NCI-H1105 (cell line): Measurements from ENCODE around the gene KHK.

Experiments used
- DNase-seq: peaks from one replicate; lab custom pipeline; 2025; lab: John Stamatoyannopoulos, UW

KHK gene

GRCh38 chr2:27126252-27126710, 39.7 kb downstream of the KHK start:
- DNase-seq, result no peak

GRCh38 chr2:27127883-27128667, 41.5 kb downstream of the KHK start:
- no peak for DNase-seq

DNA sequence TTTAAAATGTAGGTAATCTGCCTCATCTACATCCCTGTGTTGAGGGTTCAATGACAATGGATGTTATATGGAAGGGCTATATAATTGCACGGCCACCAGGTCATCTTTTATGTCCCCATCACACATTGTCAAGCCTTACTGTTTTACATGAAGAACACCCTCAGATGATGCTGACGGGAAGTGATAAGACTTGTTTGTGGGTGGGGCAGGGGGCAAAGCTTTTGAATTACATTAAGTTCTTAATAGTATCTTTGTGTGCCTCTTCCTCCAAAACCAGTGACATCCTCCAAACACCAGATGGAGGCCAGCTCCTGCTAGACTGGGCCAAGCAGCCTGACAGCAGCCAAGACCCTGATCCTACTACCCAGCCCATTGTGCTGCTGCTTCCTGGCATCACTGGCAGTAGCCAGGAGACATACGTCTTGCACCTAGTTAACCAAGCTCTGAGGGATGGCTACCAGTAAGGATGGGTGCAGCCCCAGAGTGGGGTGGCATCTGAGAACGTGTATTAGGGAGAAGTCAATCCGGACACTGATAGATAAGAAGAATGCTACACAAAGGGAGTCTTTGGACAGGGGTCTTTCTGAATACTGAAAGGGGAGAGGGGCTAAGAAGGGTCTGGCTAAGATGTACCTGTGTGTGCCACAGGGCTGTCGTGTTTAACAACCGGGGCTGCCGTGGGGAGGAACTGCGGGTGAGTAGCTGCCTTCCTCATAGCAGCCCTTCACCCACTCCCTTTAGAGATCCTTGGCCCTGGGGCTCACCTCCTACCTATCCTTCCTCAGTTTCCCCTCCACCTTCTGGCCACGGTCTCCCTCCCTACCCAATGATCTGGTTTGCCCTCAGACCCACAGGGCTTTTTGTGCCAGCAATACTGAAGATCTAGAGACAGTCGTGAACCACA, 42.3 kb downstream of the KHK start:
- DNase-seq, result no peak

DNA sequence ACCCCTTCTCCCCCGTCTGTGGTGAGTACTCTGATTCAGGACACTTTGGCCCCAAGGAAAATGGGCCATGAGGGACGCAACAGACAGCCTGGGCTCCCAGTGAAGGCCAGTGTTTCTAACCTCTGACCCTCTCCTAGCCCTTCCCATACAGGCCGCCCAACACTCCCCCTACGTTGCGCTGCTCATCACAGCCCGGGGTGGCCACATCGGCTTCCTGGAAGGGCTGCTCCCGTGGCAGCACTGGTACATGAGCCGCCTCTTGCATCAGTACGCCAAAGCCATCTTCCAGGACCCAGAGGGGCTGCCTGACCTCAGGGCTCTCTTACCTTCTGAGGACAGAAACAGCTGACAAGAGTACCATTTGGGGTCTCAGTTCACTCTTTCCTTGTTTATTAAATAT, 43.8 kb downstream of the KHK start:
- no peak for DNase-seq

DNA sequence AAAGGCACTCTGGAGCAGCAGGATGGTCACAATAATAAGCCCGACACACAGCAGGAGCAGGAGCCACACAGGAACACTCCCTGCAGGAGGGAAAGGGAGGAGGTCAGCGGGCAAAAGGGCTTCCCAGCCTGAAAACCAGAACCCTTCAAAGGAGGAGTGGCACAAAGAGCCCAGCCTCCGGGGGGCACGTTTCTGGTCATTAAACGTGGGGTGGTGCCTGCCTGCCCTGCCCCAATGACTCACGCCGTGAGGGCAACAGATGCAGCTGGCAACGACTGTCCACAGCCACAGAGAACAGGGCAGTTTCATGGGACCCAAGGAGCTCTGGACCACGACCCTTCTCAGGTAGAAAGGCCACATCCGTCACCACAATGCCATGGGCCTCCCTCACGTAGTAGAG, 44.9 kb downstream of the KHK start:
- no peak for DNase-seq

- DNase-seq, result no peak
Measured at GRCh38 chr2:27133195-27133875, 46.8 kb downstream of the KHK start.

DNA sequence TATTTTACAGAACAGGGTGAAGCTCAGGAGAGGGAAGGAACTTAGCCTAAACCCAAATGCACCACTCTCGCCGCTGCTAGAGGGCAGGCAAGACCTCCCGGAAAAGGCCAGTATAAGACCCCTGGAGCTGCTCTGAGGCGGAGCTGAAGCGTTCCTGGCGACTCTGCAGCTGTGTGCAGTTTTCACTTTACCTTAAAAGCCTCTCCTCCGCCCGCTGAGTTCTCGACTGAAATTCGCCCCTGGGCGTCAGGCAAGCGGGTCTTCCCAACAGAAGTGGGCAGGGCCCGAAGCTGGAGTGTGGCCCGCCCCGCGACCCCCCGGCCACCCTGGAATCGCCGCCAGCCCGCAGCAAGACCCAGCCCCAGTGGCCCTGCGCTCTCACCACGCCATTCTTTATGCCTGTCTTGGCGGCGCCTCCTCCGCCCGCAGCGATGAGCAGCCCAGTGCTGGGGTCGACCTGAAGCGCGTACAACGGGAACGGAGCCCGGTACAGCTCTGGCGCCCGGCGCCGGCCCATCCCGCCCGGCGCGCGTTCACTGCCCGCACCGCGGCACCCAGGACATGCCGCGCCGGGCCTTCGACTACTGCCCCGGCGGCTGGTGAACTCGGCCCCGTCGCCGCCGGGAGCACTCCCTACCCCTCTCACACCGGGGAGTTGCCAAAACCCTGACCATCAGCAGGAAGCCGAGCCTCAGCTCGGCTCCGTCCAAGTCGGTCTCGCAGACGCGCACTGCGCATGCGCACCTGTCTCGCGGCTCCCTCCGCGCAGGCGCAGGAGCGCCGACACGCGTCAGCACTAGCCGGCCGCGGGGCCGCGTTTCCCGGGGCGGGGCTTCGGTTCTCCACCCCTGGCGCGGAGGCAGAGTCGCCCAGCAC, 47.6 kb downstream of the KHK start, which contains the start of gene PREB:
TSS of gene PREB (minus strand) at position 732 of the 876 bp plus-strand sequence. CDS start at position 517, 215 bp downstream.
- DNase-seq, result peak; percentile 95

DNA sequence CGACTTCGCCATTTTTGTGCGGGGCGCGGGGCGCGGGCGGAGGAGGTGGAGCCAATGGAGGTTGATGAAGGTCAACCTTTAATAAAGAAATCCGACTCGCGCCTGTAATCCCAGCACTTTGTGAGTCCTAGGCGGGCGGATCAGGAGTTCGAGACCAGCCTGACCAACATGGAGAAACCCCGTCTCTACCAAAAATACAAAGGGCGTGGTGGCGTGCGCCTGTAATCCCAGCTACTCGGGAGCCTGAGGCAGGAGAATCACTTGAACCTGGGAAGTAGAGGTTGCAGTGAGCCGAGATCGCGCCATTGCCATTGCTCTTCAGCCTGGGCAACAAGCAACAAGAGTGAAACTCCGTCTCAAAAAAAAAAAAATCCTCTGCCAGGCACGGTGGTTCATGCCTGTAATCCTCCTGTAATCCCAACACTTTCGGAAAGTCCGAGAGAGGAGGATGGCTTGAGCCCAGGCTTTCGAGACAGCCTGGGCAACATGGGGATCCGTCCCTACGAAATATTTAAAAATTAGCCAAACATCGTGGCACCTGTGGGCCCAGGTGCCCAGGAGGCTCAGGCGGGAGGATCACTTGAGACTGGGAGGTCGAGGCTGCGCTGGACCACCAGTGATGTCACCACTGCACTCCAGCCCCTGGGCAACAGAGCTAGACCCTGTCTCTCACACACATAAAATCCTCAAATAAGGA, 48.4 kb downstream of the KHK start:
- DNase-seq, result no peak

DNA sequence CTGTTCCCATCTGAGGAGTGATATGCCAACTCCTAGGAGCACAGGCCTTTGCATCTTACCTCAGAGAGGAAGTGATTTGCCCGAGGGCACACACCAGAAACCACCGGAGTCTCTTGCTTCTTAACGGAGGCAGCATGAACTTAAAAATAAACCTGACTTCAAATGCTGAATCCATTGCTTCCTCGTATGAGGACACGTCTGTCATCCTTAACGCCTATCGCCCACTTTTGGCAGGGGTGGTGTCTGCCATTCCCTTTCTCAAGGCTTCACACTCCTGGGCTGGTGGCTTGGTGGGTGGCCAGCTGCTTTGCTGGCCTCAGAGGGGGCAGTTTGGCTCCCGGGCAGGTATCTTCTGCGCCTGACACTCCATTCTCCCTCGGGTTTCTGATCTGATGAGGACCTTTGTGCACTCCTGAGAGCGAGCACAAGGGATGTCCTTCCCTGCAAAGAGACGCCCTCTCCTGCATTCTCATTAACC, 48.9 kb downstream of the KHK start:
- no peak for DNase-seq

GRCh38 chr2:27136751-27137150, 50.2 kb downstream of the KHK start:
- no peak for DNase-seq

- DNase-seq, result no peak
Measured at GRCh38 chr2:27137322-27137935, 50.9 kb downstream of the KHK start.

GRCh38 chr2:27138111-27138510, 51.5 kb downstream of the KHK start:
- no peak for DNase-seq

DNA sequence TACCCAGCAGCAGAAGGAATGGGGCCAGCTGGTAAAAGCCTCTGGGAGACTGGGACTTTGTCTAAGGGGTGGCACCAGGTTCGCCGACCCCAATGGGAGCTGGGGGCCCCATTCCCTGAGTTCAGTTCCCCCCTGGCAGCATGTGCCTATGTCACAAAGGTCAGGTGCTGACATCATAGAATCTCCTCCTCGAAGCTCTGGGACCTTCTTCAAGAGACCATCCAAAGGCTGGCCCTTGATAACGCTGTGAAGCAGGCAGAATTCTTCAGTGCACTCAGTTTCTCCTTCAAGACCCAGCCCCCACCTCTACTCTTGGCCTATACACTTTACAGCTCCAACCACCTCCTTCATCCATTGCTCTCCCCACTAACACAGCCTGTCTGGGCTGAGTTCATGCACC, 52.7 kb downstream of the KHK start, which contains the start of gene PRR30:
TSS of gene PRR30 (minus strand) at position 101 of the 400 bp plus-strand sequence. CDS start 1,081 bp downstream, outside the sequence.
- no peak for DNase-seq

DNA sequence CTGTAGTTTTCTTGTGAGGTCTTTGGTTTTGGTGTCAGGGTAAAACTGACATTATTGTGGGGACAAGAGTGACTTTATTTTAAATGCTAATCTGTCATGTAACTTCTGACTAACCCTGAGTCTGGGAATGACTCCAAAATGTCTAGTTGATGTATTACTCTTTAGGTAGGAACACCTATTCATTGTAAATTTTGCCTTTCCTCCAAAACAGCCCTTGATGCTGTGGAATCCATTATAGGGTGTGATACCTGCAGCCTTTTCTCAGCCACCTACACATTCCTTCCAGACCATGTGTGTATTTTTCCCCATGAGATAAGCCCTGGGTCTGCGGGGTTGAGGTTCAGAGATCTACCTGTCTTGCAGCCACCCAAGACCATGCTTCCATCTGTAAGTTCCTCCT, 56.7 kb downstream of the KHK start:
- DNase-seq, result no peak

DNA sequence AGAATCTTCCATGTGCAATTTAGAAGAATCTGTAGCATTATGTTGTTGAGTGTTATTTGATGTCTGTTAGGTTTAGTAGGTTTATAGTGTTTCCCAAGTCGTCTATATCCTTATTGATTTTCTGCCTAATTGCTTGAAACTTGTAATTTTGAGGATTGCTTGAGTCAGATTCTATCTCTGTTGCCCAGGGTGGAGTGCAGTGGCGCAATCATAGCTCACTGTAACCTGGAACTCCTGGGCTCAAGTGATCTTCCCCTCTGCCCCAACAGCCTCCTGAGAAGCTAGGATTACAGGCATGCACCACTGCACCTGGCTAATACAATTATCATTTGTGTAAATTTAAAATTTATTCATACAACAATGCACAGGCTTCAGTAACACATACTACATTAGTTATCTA, 59.1 kb downstream of the KHK start:
- no peak for DNase-seq

GRCh38 chr2:27147935-27148334, 61.4 kb downstream of the KHK start:
- DNase-seq, result no peak

- no peak for DNase-seq
Measured at GRCh38 chr2:27148801-27149439, 62.3 kb downstream of the KHK start, which contains the start of gene TCF23. TCF23 (plus strand) TSS chr2:27149004; CDS start chr2:27149134, 130 bp downstream.

DNA sequence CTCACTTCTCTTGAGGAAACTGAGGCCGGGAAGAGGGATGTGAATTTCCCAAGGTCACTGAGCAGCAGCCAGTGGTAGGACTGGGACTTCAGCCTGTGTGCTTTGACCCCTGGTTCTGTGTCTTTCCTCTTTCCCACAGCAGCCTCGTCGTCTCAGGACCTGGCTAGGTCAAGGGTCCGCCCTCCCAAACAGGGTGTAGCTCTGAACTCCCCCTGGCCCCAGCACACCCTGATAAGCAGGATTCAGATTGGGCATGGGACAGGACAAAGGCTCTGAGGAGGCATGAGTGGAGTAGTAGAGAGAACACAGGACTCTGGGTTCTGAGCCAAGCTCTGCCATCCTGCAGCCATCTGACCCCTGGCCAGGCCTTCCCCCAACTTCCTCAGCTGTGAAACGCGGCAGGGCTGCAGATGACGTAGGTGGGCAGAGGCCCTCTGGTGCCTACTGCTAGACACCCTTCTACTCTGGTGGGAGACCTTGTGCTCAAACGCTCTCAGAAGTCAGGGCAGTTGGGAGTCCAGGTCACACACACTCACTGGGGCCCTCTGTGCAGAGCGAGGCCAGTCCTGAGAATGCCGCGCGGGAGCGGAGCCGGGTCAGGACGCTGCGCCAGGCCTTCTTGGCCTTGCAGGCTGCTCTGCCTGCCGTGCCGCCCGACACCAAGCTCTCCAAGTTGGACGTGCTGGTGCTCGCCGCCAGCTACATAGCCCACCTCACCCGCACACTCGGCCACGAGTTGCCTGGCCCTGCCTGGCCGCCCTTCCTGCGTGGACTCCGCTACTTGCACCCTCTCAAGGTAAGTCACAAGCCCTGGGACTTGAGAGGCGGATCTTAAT, 63.2 kb downstream of the KHK start:
- no peak for DNase-seq
